ENCODE measurements around the gene UBALD2.

The UBALD2 gene

GRCh38 chr17:76314392-76315227 is 49.5 kb downstream of the UBALD2 start:
- H3K27me3 Mint-ChIP-seq = no peaks in the 10 kb centered on the region
- H3K36me3 Mint-ChIP-seq (ENCODE audit: insufficient read depth) = peaks cover 37% of the 10 kb centered on the region
- H3K4me1 Mint-ChIP-seq (ENCODE audit: low read depth in 2 of 2) = no peaks in the 10 kb centered on the region
- H3K4me3 Mint-ChIP-seq = no peak overlapping the region
- ATAC-seq (replicated peaks) (no peak), DNase-seq (no peak)
- no peaks in the 10 kb centered on the region for H3K9me3 Mint-ChIP-seq
- no peak overlapping the region for H3K27ac Mint-ChIP-seq

DNA sequence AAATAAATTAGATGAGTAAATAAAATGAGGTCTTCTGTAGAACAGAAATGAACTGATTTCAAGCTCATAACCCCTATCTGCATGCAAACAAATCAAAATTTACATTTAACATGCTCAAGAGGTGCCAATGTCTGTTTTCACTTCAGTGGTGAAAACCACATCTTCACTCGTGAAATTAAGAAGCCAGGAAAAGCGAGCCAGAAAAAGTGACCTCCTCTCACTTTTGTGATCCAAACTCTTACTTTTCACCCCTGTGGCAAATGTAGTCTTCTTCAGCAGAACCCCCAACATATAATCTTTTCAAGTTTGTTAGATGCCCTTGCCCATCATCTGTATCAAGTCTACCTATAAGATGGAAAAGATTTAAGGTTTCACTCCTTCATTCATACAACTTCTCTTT is 52.4 kb downstream of the UBALD2 start:
- DNase-seq (no peak), ATAC-seq (replicated peaks) (no peak)
- Mint-ChIP-seq H3K27me3 (no peaks in the 10 kb centered on the region), H3K36me3 (ENCODE audit: insufficient read depth) (peaks cover 30% of the 10 kb centered on the region), H3K9me3 (no peaks in the 10 kb centered on the region), H3K4me3 (no peak overlapping the region), H3K27ac (no peak overlapping the region), H3K4me1 (ENCODE audit: low read depth in 2 of 2) (no peaks in the 10 kb centered on the region)

DNA sequence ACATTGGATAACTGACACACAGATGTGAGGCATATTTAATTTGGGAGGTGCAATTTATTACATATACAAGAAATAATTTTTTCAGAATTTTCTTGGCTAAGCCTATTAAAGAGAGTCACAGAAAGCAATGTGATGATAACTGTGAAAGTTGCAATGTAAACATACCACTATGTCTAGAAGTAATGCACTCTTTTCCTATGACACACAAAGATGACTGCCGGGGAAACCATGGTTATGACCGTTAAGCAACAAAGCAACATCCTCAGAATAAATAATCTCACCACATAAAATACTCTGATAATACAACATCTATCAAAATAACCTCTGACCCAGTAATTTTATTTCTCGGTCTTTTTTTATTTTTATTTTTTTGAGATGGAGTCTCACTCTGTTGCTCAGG is 53.4 kb downstream of the UBALD2 start:
- no peak for ATAC-seq (replicated peaks)
- no peak overlapping the region for H3K27ac Mint-ChIP-seq
- no peak overlapping the region for H3K4me3 Mint-ChIP-seq
- no peaks in the 10 kb centered on the region for H3K4me1 Mint-ChIP-seq (ENCODE audit: low read depth in 2 of 2)
- no peak for DNase-seq
- H3K27me3 Mint-ChIP-seq = no peaks in the 10 kb centered on the region
- H3K9me3 Mint-ChIP-seq = no peaks in the 10 kb centered on the region
- peaks cover 40% of the 10 kb centered on the region for H3K36me3 Mint-ChIP-seq (ENCODE audit: insufficient read depth)
